ENCODE measurements around the gene SUSD3.
"Not testable (repeated sequence)": the region's sequence is repeated elsewhere in the genome, so short reads cannot be mapped to it uniquely, and the experiment has no call there.

The SUSD3 gene

DNA sequence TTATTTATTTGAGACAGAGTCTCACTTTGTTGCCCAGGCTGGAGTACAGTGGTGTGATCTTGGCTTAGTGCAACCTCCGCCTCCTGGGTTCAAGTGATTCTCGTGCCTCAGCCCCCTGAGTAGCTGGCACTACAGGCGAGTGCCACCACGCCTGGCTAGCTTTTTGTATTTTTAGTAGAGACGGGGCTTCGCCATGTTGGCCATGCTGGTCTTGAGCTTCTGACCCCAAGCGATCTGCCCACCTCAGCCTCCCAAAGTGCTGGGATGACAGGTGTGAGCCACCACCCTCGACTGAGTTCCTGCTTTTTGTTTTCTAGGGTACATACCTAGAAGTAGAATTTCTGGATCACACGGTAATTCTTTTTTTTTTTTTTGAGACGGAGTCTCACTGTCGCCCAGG lies 42.6 kb downstream of the SUSD3 start:
- not testable (repeated sequence) for H3K4me3 ChIP-seq (ENCODE audit: extremely low read depth, insufficient read depth, low read length, poor library complexity, severe bottlenecking); H3K36me3 ChIP-seq (ENCODE audit: control insufficient read depth, insufficient read depth, low read length); H3K27ac ChIP-seq (ENCODE audit: low read depth, low read length, severe bottlenecking); H3K9me3 ChIP-seq (ENCODE audit: control insufficient read depth, low read length)
- WGBS, 2 experiments (ENCODE audit: insufficient coverage in 2 of 2): 89 to 90% methylated on average over 9 of the region's 11 CpGs
- H3K4me1 ChIP-seq (ENCODE audit: control insufficient read depth, insufficient read depth, low read length, poor library complexity, severe bottlenecking): peaks cover 16% of the 10 kb centered on the region

DNA sequence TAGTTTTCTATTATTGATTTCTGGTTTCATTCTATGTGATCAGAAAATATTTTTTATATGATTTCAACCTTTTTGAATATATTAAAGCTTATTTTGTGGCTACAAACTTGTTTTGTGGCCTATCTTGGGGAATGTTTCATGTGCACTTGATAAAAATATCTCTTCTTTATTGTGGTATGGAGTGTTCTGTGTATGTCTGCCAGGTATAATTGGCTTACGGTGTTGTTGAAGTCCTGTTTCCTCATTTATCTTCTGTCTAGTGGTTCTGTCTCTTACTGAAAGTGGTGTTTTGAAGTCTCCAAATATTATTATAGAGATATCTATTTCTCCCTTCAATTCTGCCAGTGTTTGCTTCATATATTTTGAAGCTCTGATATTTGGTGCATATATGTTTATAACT lies 47.1 kb downstream of the SUSD3 start:
- no peak overlapping the region for H3K27ac ChIP-seq (ENCODE audit: low read depth, low read length, severe bottlenecking)
- peaks cover 12% of the 10 kb centered on the region for H3K36me3 ChIP-seq (ENCODE audit: control insufficient read depth, insufficient read depth, low read length)
- H3K9me3 ChIP-seq (ENCODE audit: control insufficient read depth, low read length): no peaks in the 10 kb centered on the region
- H3K4me3 ChIP-seq (ENCODE audit: extremely low read depth, insufficient read depth, low read length, poor library complexity, severe bottlenecking): no peak overlapping the region
- WGBS, 2 experiments (ENCODE audit: insufficient coverage in 2 of 2): 100% methylated on average over 1 of the region's 1 CpG; no CpG with 5 or more reads in 1 of the 2 experiments
- no peaks in the 10 kb centered on the region for H3K4me1 ChIP-seq (ENCODE audit: control insufficient read depth, insufficient read depth, low read length, poor library complexity, severe bottlenecking)

GRCh38 chr9:93107151-93107824 lies 48.8 kb downstream of the SUSD3 start:
- 89 to 96% methylated on average over 8 to 11 of the region's 14 CpGs for WGBS, 2 experiments (ENCODE audit: insufficient coverage in 2 of 2)
- no peak overlapping the region for H3K4me3 ChIP-seq (ENCODE audit: extremely low read depth, insufficient read depth, low read length, poor library complexity, severe bottlenecking)

GRCh38 chr9:93107825-93108161 lies 49.3 kb downstream of the SUSD3 start:
- Histone ChIP-seq H3K36me3 (ENCODE audit: control insufficient read depth, insufficient read depth, low read length) (peaks cover 16% of the 10 kb centered on the region), H3K27ac (ENCODE audit: low read depth, low read length, severe bottlenecking) (no peak overlapping the region), H3K9me3 (ENCODE audit: control insufficient read depth, low read length) (no peaks in the 10 kb centered on the region), H3K4me3 (ENCODE audit: extremely low read depth, insufficient read depth, low read length, poor library complexity, severe bottlenecking) (no peak overlapping the region), H3K4me1 (ENCODE audit: control insufficient read depth, insufficient read depth, low read length, poor library complexity, severe bottlenecking) (no peaks in the 10 kb centered on the region)
- 95 to 96% methylated on average over 4 to 6 of the region's 6 CpGs for WGBS, 2 experiments (ENCODE audit: insufficient coverage in 2 of 2)

More at GRCh38 chr9:93107151-93107824, 48.8 kb downstream of the SUSD3 start:
- H3K27ac ChIP-seq (ENCODE audit: low read depth, low read length, severe bottlenecking): no peak overlapping the region
- no peaks in the 10 kb centered on the region for H3K4me1 ChIP-seq (ENCODE audit: control insufficient read depth, insufficient read depth, low read length, poor library complexity, severe bottlenecking)
- H3K9me3 ChIP-seq (ENCODE audit: control insufficient read depth, low read length): no peaks in the 10 kb centered on the region
- H3K36me3 ChIP-seq (ENCODE audit: control insufficient read depth, insufficient read depth, low read length): peaks cover 16% of the 10 kb centered on the region

DNA sequence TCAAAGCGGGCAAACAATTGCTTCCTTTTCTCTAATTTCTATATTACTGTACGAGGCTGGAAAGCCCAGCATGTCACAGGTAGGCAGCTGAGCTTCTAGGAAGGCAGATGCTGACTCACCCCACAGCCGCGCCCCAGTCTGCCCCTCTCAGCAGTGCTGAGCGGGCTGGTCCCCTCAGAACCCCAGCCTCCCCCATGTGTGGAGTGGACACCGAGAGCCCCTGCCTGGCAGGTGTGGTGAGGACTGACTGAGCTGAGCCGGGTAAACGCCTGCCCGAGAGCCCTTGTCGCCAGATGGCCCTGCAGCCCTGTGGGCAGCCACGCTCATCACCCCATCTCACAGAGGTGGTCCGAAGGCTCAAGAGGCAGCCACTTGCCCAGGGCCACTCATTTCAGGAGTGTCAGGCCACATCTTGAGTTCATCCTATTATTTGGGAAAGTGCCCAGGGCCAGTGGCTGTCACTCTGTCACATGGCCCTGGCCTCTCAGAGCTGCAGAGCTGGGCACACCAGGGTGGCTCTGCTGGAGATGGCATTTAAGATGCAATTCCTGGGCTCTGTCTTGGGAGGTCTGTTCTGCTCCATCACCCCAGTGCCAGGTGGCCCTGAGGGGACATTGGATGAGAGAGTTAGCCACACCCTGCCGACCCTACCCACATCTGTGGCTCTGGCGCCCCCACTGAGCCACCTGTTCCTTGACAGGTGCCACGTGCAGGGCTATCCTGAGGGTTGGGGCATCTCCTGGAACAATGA lies 50.0 kb downstream of the SUSD3 start:
- WGBS, 2 experiments (ENCODE audit: insufficient coverage in 2 of 2): 86 to 91% methylated on average over 13 to 14 of the region's 15 CpGs
- H3K36me3 ChIP-seq (ENCODE audit: control insufficient read depth, insufficient read depth, low read length): peaks cover 18% of the 10 kb centered on the region
- H3K9me3 ChIP-seq (ENCODE audit: control insufficient read depth, low read length): no peaks in the 10 kb centered on the region
- no peaks in the 10 kb centered on the region for H3K4me1 ChIP-seq (ENCODE audit: control insufficient read depth, insufficient read depth, low read length, poor library complexity, severe bottlenecking)
- H3K4me3 ChIP-seq (ENCODE audit: extremely low read depth, insufficient read depth, low read length, poor library complexity, severe bottlenecking): no peak overlapping the region
- H3K27ac ChIP-seq (ENCODE audit: low read depth, low read length, severe bottlenecking): no peak overlapping the region

DNA sequence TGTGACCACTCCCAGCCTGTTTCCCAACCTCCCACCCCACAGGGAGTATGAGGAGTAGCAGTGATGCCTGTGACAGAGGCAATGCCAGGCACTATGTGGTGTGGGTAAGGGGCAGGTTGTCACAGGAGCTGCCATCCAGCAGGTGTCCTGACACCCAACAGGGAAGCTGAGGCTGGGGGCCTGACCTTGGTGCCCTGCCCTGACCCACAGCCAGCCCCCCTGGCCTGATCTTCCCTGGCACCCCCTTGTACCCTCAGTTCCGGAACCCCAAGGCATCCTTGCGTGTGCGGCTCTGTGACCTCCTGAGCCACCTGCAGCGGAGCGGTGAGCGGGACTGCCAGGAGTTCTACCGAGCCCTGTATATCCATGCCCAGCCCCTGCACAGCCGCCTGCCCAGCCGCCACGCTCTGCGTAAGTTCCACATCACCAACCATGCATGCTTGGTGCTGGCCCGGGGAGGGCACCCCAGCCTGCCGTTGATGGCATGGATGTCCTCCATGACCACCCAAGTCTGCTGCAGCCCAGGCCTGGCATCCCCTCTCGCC lies 51.9 kb downstream of the SUSD3 start:
- Histone ChIP-seq H3K4me1 (ENCODE audit: control insufficient read depth, insufficient read depth, low read length, poor library complexity, severe bottlenecking) (no peaks in the 10 kb centered on the region), H3K36me3 (ENCODE audit: control insufficient read depth, insufficient read depth, low read length) (peaks cover 25% of the 10 kb centered on the region), H3K9me3 (ENCODE audit: control insufficient read depth, low read length) (no peaks in the 10 kb centered on the region), H3K27ac (ENCODE audit: low read depth, low read length, severe bottlenecking) (no peak overlapping the region), H3K4me3 (ENCODE audit: extremely low read depth, insufficient read depth, low read length, poor library complexity, severe bottlenecking) (no peak overlapping the region)
- 95 to 98% methylated on average over 12 to 14 of the region's 14 CpGs for WGBS, 2 experiments (ENCODE audit: insufficient coverage in 2 of 2)

GRCh38 chr9:93111001-93111370 lies 52.5 kb downstream of the SUSD3 start:
- no peaks in the 10 kb centered on the region for H3K4me1 ChIP-seq (ENCODE audit: control insufficient read depth, insufficient read depth, low read length, poor library complexity, severe bottlenecking)
- no peaks in the 10 kb centered on the region for H3K9me3 ChIP-seq (ENCODE audit: control insufficient read depth, low read length)
- H3K27ac ChIP-seq (ENCODE audit: low read depth, low read length, severe bottlenecking): no peak overlapping the region
- H3K36me3 ChIP-seq (ENCODE audit: control insufficient read depth, insufficient read depth, low read length): peaks cover 25% of the 10 kb centered on the region
- no peak overlapping the region for H3K4me3 ChIP-seq (ENCODE audit: extremely low read depth, insufficient read depth, low read length, poor library complexity, severe bottlenecking)
- WGBS, 2 experiments (ENCODE audit: insufficient coverage in 2 of 2): 93 to 96% methylated on average over 11 of the region's 11 CpGs

DNA sequence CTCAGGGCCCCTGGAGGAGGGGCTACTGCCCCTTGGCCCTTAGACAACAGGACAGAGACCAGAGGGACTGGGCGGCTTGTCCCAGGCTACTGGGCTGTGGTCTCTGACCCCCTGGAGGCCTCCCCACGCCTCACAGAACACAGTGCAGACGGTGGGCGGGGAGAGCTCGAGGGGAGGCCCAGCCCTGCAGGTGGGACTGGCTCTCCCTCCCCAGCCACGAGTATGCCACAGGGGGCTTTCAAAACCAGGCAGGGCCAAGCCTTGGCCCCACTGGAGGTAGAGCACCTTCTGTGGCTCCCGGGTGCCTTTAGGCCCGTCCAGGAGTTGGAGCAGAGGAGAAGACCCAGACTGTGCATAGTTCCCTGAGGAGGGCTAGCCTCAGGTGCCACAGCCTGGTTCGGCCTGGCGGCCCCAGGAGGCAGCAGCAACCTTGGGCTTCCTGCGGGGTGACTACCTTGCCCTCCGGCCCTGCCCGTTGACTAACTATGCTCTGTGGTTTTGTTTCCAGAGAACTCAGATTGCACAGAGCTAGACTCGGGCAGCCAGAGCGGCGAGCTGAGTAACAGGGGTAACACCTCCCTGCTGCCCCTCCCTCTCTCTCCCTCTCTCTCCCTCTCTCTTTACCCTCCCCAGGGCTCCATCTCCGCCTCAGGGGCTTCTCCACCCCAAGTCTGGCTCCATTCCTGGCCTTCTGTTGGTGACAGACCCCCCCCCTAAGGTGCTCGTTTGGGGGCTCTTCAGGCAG lies 53.0 kb downstream of the SUSD3 start:
- Histone ChIP-seq H3K27ac (ENCODE audit: low read depth, low read length, severe bottlenecking) (no peak overlapping the region), H3K36me3 (ENCODE audit: control insufficient read depth, insufficient read depth, low read length) (peaks cover 25% of the 10 kb centered on the region), H3K4me1 (ENCODE audit: control insufficient read depth, insufficient read depth, low read length, poor library complexity, severe bottlenecking) (no peaks in the 10 kb centered on the region), H3K4me3 (ENCODE audit: extremely low read depth, insufficient read depth, low read length, poor library complexity, severe bottlenecking) (no peak overlapping the region), H3K9me3 (ENCODE audit: control insufficient read depth, low read length) (no peaks in the 10 kb centered on the region)
- 89 to 92% methylated on average over 16 to 18 of the region's 18 CpGs for WGBS, 2 experiments (ENCODE audit: insufficient coverage in 2 of 2)

DNA sequence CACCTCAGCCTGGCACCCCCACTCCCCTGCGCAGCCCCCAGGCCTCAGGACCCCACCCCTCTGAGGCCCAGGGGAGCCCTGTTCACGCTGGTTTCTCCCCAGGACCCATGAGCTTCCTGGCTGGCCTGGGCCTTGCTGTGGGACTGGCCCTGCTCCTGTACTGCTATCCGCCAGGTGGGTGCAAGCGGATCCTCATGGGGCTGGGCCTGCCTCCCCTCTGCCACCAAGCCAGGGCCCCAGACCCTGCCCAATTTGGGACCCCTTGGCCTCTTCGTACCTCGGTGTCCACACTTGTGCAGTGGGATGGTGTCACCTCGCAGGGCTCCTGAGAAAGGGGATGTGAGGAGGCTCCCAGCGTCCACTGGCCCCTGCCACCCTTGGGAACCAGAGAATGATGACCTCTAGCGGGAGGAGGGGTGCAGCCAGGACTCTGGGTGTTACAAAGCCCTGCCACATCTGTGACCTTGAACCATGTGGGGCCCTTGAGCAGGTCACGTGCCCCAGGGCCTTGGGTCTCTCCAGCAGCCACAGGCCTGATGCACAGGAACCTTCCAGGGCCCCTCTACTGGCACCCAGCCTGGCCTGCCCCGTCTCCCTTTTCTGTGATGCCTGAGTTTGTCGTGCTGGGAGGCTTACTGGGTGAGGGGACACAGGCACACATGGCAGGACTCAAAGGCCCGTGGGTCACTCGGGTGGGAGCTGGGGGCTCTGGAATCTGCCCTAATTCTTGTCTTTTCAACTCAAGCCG lies 53.8 kb downstream of the SUSD3 start:
- no peaks in the 10 kb centered on the region for H3K4me1 ChIP-seq (ENCODE audit: control insufficient read depth, insufficient read depth, low read length, poor library complexity, severe bottlenecking)
- no peak overlapping the region for H3K4me3 ChIP-seq (ENCODE audit: extremely low read depth, insufficient read depth, low read length, poor library complexity, severe bottlenecking)
- H3K27ac ChIP-seq (ENCODE audit: low read depth, low read length, severe bottlenecking): no peak overlapping the region
- H3K9me3 ChIP-seq (ENCODE audit: control insufficient read depth, low read length): no peaks in the 10 kb centered on the region
- WGBS, 2 experiments (ENCODE audit: insufficient coverage in 2 of 2): 82 to 92% methylated on average over 12 to 15 of the region's 15 CpGs
- H3K36me3 ChIP-seq (ENCODE audit: control insufficient read depth, insufficient read depth, low read length): peaks cover 25% of the 10 kb centered on the region

DNA sequence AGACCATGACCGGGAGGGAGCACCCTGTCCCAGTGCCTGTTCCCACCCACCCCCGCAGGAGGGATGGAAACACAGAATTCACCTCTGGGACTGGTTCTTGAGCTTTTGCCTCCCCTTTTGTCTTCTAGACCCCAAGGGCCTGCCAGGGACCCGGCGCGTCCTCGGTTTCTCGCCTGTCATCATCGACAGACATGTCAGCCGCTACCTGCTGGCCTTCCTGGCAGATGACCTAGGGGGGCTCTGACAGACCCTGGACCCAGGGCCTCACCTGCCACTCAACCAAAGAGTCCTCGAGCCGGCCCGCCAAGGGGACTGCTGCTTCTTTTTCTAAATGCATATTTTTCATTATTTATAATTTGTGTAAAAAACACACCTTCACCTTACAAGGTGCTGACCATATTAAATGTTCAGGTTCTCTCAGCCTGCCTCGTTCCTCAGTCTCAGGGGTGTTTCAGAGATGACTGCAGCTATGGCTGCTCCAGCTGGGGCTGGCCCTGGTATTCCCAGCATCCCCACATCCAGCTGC lies 54.4 kb downstream of the SUSD3 start:
- no peak overlapping the region for H3K4me3 ChIP-seq (ENCODE audit: extremely low read depth, insufficient read depth, low read length, poor library complexity, severe bottlenecking)
- no peak overlapping the region for H3K27ac ChIP-seq (ENCODE audit: low read depth, low read length, severe bottlenecking)
- WGBS, 2 experiments (ENCODE audit: insufficient coverage in 2 of 2): 78 to 92% methylated on average over 6 to 7 of the region's 13 CpGs
- H3K36me3 ChIP-seq (ENCODE audit: control insufficient read depth, insufficient read depth, low read length): peaks cover 22% of the 10 kb centered on the region
- no peaks in the 10 kb centered on the region for H3K9me3 ChIP-seq (ENCODE audit: control insufficient read depth, low read length)
- no peaks in the 10 kb centered on the region for H3K4me1 ChIP-seq (ENCODE audit: control insufficient read depth, insufficient read depth, low read length, poor library complexity, severe bottlenecking)

Data from mesodermal cell (in vitro differentiated cells).